Keratinocyte (primary cell): ENCODE data around the gene FMNL2. TPM values are rescaled to one million over a fixed set of nuclear protein-coding genes. Genes with fewer than 3 reads are reported as not detected.

Source experiments
- DNase-seq: peaks from one replicate; pipeline ENCODE4 v3.0.0-alpha.2; 2011; ENCODE audit warnings: low read depth, missing footprints, low spot score
- FAIRE-seq: peaks from 2 replicates; lab custom pipeline; 2011; peaks lifted over from hg19 to GRCh38; lab: Jason Lieb, UNC
- H2AFZ ChIP-seq: 2 replicates; pipeline ENCODE4 v1.6.0; 2012; ENCODE audit warnings: low read length, control low read depth, inconsistent platforms; ENCODE audit not compliant: control insufficient read depth
- H3K27ac ChIP-seq: 2 replicates; pipeline ENCODE4 v1.5.1; 2011; ENCODE audit warnings: low read length; ENCODE audit not compliant: control insufficient read depth, insufficient read depth
- H3K27me3 ChIP-seq: 3 replicates; pipeline ENCODE4 v1.6.0; 2011; ENCODE audit warnings: low read length; ENCODE audit not compliant: control insufficient read depth, insufficient read depth; ENCODE audit errors: extremely low read depth
- H3K36me3 ChIP-seq, 2 experiments: 2 replicates in 1 of 2; 3 replicates in 1 of 2; pipeline ENCODE4 v1.5.1; 2011; ENCODE audit warnings: low read length in 2 of 2, mild to moderate bottlenecking in 1 of 2; ENCODE audit not compliant: control insufficient read depth in 2 of 2, insufficient read depth in 2 of 2; ENCODE audit errors: extremely low read depth in 1 of 2
- H3K4me1 ChIP-seq: 3 replicates; pipeline ENCODE4 v1.5.1; 2011; ENCODE audit warnings: low read length; ENCODE audit not compliant: control insufficient read depth, insufficient read depth; ENCODE audit errors: extremely low read depth
- H3K4me2 ChIP-seq: 3 replicates; pipeline ENCODE4 v1.6.0; 2011; ENCODE audit warnings: low read depth, low read length; ENCODE audit not compliant: control insufficient read depth, insufficient read depth; ENCODE audit errors: extremely low read depth
- H3K4me3 ChIP-seq, 3 experiments: fragments of 200-600 bp in 1 of 3; sonication (generic) in 1 of 3; 2 replicates in 2 of 3; 3 replicates in 1 of 3; pipeline ENCODE4 v1.5.1; 2011 to 2016; ENCODE audit warnings: low read length in 3 of 3, mild to moderate bottlenecking in 3 of 3, control low read depth in 2 of 3, inconsistent platforms in 1 of 3, low read depth in 1 of 3, mixed read lengths in 1 of 3, mixed run types in 1 of 3, moderate library complexity in 1 of 3; ENCODE audit not compliant: control insufficient read depth in 2 of 3, insufficient read depth in 2 of 3; ENCODE audit errors: extremely low read depth in 1 of 3
- H3K79me2 ChIP-seq: 2 replicates; pipeline ENCODE4 v1.6.0; 2012; ENCODE audit warnings: low read length; ENCODE audit not compliant: control insufficient read depth, insufficient read depth
- H3K9ac ChIP-seq: 3 replicates; pipeline ENCODE4 v1.6.0; 2011; ENCODE audit warnings: low read length; ENCODE audit not compliant: control insufficient read depth, insufficient read depth; ENCODE audit errors: extremely low read depth
- H3K9me1 ChIP-seq: 3 replicates; pipeline ENCODE4 v1.6.0; 2011; ENCODE audit warnings: low read length; ENCODE audit not compliant: control insufficient read depth, insufficient read depth; ENCODE audit errors: extremely low read depth
- H3K9me3 ChIP-seq: 2 replicates; pipeline ENCODE4 v1.5.1; 2012; ENCODE audit warnings: low read depth, low read length; ENCODE audit not compliant: control insufficient read depth
- H4K20me1 ChIP-seq: 3 replicates; pipeline ENCODE4 v1.6.0; 2011; ENCODE audit warnings: low read length; ENCODE audit not compliant: control insufficient read depth, insufficient read depth; ENCODE audit errors: extremely low read depth
- CTCF ChIP-seq, 3 experiments: IDR thresholded peaks in 1 of 3; conservative IDR thresholded peaks in 1 of 3; optimal IDR thresholded peaks in 1 of 3; 2 replicates in 2 of 3; 3 replicates in 1 of 3; pipeline versions ENCODE3 to v1.5.1; 2011; ENCODE audit warnings: low read length in 3 of 3, mild to moderate bottlenecking in 3 of 3, moderate library complexity in 2 of 3, control low read depth in 1 of 3, inconsistent platforms in 1 of 3; ENCODE audit not compliant: insufficient read depth in 2 of 3; ENCODE audit errors: extremely low read depth in 1 of 3
- EZH2 ChIP-seq: IDR thresholded peaks from one replicate; pipeline ENCODE4 v1.6.1; 2012; ENCODE audit warnings: inconsistent platforms, mild to moderate bottlenecking, low read length, moderate library complexity
- dilution Hi-C: fragments of 300-500 bp; cut with MboI; formaldehyde crosslinking; loops from one replicate; pipeline ENCODE4 v1.7.0; 2020; ENCODE audit warnings: low sequenced_read_pairs; ENCODE audit not compliant: extremely low pct_ligation_motif_present
- polyA plus RNA-seq, 5 experiments: library from polyadenylated mRNA; depleted of rRNA in 3 of 5; stranded (reverse) in 3 of 5; stranded (forward) in 1 of 5; unstranded in 1 of 5; fragments of >200 nt; gene quantifications; 1 replicate in 1 of 5; 2 replicates in 3 of 5; 3 replicates in 1 of 5; pipeline versions ENCODE4 v1.2.1 to v1.2.3, GENCODE V29; 2011 to 2012; ENCODE audit warnings: missing spikeins in 2 of 5, low read depth in 1 of 5, low replicate concordance in 1 of 5

The FMNL2 gene
- polyA plus RNA-seq, 1 donor (not counting 4 experiments of a cell fraction or from before 2014, with no cell fraction given): 62.7 TPM

DNA sequence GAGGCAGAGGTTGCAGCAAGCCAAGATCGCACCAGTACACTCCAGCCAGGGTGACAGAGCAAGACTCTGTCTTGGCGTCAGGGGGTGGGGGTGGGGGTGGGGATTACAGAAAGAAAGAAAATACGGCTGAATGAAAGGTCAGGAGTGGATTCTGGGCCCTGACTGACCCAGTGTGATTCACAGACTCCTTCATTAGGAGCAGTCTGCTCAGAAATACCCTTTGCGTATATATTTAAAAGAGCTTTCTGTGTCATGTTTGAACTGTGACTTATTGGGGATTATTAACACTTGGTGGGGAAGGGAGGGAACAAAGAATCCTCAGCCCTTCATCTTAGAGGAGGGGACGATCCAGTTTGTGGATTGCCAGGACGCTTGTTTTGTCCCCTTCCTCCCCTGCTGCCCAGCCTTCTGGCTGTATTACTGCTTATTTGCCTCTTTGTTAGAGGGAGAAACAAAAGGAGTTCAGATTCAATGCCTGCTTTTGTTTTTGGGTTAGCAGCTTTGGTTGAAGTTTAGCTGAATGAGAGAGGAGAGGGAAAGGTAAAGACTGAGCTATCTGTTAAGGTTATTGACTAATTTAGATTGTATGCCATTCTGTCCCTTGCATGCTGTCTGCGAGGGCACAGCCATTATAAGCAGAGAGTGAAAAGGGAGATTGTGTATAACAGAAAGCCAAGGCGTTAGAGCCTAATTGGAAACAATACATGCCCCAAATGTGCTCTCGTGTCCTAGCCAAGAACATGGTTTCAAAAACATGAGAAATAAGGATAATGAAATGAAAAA, 118.3 kb downstream of the FMNL2 start:
- H2AFZ ChIP-seq: no peak overlapping the region
- DNase-seq (no peak), FAIRE-seq (no peak)

DNA sequence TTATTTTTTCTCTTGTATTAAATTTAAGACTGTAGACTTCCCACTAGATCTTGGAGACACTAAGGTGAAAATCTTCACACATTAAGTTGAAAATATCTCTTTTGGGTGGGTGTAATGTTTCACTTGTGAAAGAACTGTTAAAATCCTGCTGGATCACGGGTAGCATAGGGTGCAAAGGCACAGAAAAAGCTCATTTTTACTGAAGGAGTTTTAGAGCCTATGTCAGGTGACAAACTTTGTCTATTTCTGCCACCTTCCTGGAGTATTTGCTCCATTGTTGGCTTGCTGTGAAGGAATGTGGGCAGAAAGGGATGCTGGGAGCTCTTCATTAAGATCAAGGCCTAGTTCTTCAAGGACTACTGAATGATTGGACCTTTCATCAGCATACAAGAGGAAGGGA, 119.4 kb downstream of the FMNL2 start:
- no peak for FAIRE-seq
- dilution Hi-C loops: no loop called here

More for the DNA sequence above, 118.3 kb downstream of the FMNL2 start:
- Histone ChIP-seq H3K27me3 (no peaks in the 10 kb centered on the region), H3K9me1 (no peaks in the 10 kb centered on the region), H3K4me1 (peaks cover 13% of the 10 kb centered on the region), H4K20me1 (no peaks in the 10 kb centered on the region), H3K9ac (no peak overlapping the region), H3K4me3 (no peak overlapping the region), H3K4me2 (no peak overlapping the region), H3K36me3 (peaks cover 0 to 3% of the 10 kb centered on the region in 2 experiments), H3K27ac (no peak overlapping the region), H3K9me3 (no peaks in the 10 kb centered on the region), H3K79me2 (peaks cover 85% of the 10 kb centered on the region)
- dilution Hi-C loops: no loop called here
- no peak for TF ChIP-seq CTCF (optimal IDR thresholded peaks at IDR 0.05 in 1 of 3, IDR thresholded peaks at IDR 0.05 in 1 of 3, conservative IDR thresholded peaks at IDR 0.05 in 1 of 3; ENCODE audit: extremely low read depth in 1 of 3, insufficient read depth in 2 of 3, low read length in 3 of 3)
- no peak for TF ChIP-seq EZH2

More for the DNA sequence above, 119.4 kb downstream of the FMNL2 start:
- Histone ChIP-seq H3K79me2 (peaks cover 84% of the 10 kb centered on the region), H4K20me1 (no peaks in the 10 kb centered on the region), H3K36me3 (peaks cover 0 to 3% of the 10 kb centered on the region in 2 experiments), H2AFZ (no peak overlapping the region), H3K4me1 (peaks cover 11% of the 10 kb centered on the region), H3K4me3 (no peak overlapping the region), H3K4me2 (no peak overlapping the region), H3K9me1 (no peaks in the 10 kb centered on the region), H3K9ac (no peak overlapping the region), H3K27me3 (no peaks in the 10 kb centered on the region), H3K27ac (no peak overlapping the region), H3K9me3 (no peaks in the 10 kb centered on the region)
- no peak for DNase-seq
- TF ChIP-seq CTCF (optimal IDR thresholded peaks at IDR 0.05 in 1 of 3, IDR thresholded peaks at IDR 0.05 in 1 of 3, conservative IDR thresholded peaks at IDR 0.05 in 1 of 3; ENCODE audit: extremely low read depth in 1 of 3, insufficient read depth in 2 of 3, low read length in 3 of 3) (no peak), EZH2 (no peak)
